CD4-positive, alpha-beta T cell treated with Interleukin-17A for 4 hours (primary cell): ENCODE results near the gene SLC2A13.
"Not testable (repeated sequence)": the region's sequence is repeated elsewhere in the genome, so short reads cannot be mapped to it uniquely, and the experiment has no call there.

Source experiments
- DNase-seq: peaks from one replicate; pipeline ENCODE4 v3.0.0-alpha.2; 2020; ENCODE audit warnings: mixed read lengths

The SLC2A13 gene

DNA sequence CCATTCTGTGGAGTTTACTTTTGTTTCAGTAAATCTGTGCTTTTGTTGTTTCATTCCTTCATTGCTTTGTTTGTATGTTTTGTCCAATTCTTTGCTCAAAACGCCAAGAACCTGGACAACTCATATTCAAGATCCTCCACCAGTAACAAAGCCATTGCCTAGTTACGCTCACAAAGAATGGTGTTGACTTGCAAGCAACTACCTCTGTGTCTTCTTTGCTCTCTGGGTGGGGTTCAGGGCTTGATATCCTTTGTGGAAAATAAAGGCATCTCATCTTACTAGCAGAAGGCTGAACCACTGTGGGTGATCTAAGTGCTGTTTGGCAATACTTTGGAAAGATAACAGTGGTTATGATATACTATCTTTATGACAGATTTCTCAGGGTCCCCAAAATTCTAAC is 252.9 kb downstream of the SLC2A13 start:
- DNase-seq = no peak

- no peak for DNase-seq
Measured at GRCh38 chr12:39852346-39852745, 253.5 kb downstream of the SLC2A13 start.

GRCh38 chr12:39848218-39848617 is 257.7 kb downstream of the SLC2A13 start:
- not testable (repeated sequence) for DNase-seq

DNA sequence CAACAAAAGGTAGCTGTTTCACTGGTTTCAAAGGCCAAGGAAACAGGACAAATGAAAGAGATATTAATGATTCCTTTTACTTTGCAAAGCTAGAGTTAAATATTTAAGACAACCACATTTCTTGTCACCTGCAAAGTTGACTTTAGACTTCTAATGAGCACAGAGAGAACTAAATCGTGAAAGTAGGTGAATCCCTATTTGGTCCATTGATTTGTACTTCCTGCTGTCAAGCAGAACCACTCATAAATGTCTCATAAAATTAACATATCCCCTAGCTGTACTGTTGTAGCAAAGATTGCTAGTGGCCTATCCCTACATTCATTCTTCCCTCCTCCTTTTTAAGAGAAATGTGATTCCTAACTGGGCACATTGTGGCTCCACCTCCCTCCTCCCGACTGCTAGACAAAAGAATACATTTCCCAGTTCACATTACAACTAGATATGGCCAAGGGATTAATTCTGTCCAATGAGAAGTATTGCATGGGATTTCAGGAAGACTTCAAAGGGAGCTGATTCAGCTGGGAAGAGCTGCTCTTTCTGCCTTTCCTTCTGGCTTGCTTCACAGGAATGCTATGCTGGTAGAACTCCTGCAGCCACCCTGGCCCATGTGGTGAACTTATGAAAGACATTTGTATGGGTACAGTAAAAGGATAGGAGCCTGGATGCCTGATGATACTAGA is 258.8 kb downstream of the SLC2A13 start:
- DNase-seq = no peak

- DNase-seq = no peak
Measured at GRCh38 chr12:39846304-39846703, 259.6 kb downstream of the SLC2A13 start.

DNA sequence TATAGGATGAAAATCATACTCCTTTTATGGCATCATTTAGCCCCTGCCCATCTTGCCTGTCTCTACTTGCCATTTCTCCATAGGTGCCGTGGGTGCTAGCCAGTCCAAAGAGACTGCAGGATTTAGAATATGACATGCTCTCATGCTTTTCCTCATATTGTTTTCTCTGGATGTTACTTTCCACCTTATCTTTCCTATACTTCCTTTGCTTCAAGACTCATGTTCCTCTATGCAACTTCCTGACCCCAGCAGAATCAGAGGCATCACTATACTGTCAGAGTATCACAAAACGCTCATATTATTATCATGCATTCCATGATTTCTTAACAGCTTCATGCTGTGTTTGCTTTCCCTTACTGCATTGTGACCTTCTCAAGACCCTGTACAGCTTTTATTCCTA is 265.5 kb downstream of the SLC2A13 start:
- DNase-seq = no peak

DNA sequence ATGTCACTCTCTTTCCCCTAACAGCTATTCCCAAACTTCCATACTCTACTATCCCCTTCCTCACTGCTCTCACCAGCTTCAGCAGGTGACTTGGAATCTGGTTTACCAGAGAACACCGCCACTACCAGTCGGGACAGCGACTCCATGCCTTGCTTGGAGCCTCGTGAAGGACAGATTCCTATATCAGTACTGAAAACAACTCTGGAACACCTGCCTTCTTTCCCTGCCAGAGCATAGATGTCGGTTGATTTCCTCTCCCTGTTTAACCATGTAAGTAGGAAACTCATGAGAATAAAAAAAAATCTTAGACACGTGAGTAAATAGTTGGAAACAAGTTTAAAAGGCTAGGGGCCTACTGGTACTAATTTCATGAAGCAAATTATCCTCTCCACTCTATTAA is 266.8 kb downstream of the SLC2A13 start:
- DNase-seq = no peak

DNA sequence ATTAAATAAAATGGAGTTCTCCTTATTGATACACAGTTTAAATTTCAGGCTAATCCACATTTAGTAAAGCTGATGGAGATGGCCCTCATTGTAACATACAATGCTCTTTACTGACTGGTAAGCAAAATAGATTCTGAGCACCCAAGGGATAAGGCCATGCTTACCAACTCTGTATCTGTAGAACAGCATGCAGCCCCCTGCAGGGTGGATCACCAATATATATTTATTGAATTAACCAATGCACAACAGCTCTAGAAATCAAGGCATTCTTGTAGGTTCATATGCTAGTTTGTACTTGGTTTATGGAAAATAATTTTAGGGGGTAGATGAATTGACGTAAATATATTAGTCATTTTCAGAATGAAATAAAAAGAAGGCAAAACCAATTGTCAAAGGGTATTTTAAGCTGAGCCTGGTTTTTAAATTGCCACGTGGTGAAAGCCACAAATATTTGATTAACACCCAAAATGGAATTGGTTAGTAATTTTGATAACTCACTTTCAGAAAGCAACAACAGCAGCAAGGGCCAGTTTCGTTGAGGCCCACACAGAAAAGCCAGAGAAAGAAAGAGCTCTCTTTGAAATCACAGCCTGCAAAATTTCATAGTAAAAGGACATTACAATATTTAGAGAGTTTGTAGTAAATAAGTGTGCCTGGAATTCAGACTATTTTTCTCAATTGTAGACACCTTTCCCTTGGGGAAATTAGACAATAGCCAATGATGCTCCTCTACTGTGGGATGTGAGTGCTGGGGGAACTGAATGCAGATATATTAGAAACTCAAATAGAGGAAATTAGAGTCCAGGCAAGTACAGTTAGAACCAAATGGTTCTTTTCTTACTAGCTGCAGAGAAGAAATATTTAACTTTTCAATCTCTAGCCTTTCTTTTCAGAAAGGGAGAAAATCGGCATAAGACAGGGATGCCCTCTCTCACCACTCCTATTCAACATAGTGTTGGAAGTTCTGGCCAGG is 270.1 kb downstream of the SLC2A13 start:
- DNase-seq = no peak

DNA sequence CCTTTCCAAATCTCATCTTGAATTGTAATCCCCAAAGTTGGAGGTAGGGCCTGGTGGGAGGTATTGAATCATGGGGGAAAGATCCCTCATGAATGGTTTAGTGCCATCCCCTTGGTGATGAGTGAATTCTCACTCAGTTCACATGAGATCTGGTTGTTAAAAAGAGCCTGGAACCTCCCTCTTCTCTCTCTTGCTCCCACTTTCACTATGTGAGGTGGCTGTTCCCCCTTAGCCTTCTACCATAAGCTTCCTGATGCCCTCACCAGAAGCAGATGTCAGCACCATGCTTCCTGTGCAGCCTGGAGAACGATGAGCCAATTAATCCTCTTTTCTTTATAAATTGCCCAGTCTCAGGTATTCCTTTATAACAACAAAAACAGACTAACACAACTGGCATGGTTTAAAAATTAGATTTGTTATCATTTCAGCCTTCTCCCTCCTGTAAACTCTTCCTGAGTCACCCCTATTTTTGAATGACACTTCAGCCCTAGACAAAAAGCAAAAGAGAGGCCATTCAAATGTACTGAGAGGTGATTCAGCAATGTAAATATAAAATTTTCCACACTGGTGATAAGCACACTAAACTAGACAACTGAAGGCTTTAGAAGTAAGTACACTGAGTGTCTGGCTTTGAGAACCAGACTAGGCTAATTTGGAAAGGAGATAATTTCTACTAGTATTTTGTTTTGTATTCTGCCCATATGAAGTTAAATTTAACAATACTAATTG is 274.1 kb downstream of the SLC2A13 start:
- no peak for DNase-seq

GRCh38 chr12:39830852-39831520 is 274.9 kb downstream of the SLC2A13 start:
- no peak for DNase-seq

DNA sequence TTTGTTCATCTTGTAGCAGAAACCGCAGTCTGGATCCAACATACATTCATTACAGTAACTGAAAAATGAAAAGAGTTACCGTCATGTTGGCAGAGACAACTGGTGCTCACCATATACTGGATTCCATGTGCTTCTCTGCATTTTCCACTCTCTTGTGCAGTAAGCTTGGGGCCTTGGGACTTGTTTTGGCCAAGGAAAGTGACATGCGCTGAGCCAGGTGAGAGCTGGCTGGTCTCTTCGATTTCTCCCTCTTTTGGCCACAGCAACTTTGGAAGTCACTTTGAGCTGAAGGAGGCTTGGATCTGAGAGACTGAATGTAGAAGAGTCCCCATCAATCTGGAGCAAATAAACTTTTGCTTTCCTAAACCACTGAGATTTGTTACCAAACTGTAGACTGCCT is 275.7 kb downstream of the SLC2A13 start:
- no peak for DNase-seq

GRCh38 chr12:39824505-39825212 is 281.2 kb downstream of the SLC2A13 start:
- no peak for DNase-seq

GRCh38 chr12:39816671-39817185 is 289.2 kb downstream of the SLC2A13 start:
- DNase-seq = no peak

DNA sequence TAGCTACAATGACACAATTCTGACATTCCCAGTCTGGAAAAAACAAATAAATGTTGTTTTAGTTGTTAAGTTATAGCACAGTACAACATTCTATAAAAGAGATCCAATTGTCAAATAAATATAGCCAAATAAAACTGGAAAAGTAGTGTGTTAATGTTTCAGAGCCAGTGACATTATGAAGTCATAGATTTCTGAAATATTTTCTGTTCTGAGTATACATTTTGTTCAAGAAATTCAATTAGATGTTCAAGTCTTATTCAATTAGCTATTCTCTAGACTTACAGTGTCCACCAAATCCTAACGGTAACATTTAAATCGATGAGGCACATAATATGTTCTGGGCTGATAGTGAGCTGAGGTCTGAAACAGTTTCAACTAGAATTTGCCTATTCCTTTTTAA is 290.1 kb downstream of the SLC2A13 start:
- DNase-seq = no peak

DNA sequence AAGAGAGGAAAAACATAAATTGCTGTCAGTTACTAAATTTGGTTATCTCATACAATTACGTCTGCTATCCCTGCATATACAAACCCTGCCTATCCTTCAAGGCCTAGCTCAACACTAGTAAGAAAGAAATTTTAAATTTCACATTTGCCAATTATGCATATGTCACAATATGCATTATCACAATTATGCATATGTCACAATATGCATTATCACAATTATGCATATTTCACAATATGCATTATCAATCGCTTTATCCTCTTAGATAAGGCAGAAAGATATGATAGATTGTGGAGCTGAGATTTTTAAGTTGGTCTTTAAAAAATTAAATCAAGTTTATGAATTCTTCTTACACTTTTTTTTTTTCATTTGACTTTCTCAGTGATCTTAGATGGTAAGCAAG is 291.3 kb downstream of the SLC2A13 start:
- no peak for DNase-seq

DNA sequence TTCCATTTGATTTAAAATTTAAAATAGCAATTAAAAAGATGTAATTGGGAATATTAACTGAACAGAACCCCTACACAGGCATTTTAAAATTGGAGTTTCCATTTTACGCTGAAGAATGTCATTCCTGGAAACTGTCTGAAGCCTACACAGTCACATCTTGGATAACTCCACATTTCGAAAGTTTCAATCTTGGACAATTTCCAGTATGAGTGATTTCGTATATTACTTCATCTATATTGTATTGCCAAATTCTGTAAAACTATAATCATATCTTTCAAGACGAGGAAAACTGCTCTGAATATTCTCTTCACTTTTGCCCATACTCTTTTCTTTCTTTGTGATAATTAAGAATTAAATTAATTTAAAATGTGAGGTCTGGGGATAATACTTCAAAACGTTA is 292.1 kb downstream of the SLC2A13 start:
- DNase-seq = no peak

GRCh38 chr12:39812456-39812855 is 293.4 kb downstream of the SLC2A13 start:
- DNase-seq = not testable (repeated sequence)

DNA sequence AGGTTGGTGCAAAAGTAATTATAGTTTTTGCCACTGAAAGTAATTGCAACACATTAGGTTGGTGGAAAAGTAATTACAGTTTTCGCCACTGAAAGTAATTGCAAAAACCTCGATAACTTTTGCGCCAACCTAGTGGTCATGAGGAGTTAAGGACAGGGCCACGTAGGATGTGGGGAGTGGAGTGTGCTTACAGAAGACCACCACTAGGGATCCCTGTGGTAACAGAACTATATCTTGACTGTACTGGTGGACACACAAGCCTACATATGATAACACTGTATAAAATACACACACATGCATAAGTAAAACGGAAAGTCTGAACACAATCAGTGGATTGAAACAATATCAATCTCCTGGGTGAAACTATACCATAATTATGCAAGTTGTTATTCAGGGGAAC is 298.8 kb downstream of the SLC2A13 start:
- DNase-seq = no peak

- DNase-seq = no peak
Measured at GRCh38 chr12:39805651-39806050, 300.2 kb downstream of the SLC2A13 start.

DNA sequence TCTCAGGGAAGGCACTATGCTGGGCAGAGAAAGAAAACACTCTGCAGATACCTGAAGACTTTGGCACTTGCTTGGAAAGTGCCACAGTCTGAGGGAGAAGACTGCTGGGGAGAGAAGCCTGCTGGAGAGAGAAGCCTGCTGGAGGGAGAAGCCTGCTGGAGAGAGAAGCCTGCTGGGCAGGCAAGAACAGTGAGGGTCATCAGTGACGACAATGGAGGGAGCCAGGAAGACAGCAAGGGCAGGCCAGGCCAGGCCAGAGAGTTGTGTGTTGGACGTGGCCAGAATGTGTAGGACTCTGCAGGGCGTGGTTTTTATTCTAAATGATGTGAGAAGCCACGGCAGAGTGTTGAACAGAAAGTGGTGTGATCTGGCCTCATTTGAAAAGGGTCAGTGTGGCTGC is 301.0 kb downstream of the SLC2A13 start:
- DNase-seq = no peak

DNA sequence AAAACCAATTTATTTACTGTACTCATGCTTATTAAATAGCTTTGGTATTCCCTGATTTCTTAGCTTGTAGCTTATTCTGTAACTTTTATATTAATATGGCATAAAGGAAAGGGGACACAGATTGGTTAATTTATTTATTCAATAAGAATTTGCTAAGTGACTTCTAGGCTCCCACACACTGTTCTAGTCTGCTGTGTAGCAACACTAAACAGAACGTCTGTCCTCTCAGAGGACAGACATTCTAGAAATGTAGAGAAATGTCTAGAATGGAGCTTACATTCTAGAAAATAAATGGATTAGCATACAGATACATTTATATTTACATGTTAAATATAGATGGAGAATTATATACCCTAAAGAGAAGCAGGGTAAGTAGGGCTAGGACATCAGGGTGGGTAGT is 301.4 kb downstream of the SLC2A13 start:
- no peak for DNase-seq

DNA sequence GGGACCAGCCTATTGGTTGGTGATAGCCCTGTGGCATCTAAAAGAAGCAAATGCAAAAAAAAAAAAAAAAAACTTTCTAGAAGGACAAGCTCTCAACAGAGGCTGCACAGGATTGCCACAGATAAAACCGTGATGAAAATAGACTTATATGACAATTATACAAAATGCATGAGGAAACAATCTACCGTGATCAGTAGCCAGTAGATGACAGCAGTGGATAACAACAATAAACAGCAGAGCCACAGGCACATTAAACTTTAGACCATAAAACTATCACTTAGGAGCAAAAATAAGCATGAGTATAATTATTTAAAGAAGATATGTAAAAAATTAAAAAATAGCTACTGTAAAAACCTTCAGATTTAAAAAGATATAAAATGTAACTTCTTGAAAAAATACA is 302.7 kb downstream of the SLC2A13 start:
- DNase-seq = no peak
